Progenitor cell of endocrine pancreas (in vitro differentiated cells): Measurements from ENCODE around the gene NGRN. TPM values are rescaled to one million over a fixed set of nuclear protein-coding genes. Genes with fewer than 3 reads are reported as not detected.
"Not testable (repeated sequence)": the region's sequence is repeated elsewhere in the genome, so short reads cannot be mapped to it uniquely, and the experiment has no call there.

Experiments used
- DNase-seq: peaks from one replicate; pipeline ENCODE4 v3.0.0; 2021; ENCODE audit warnings: low spot score; ENCODE audit not compliant: unreplicated experiment
- H3K27ac Mint-ChIP-seq: 2 replicates; pipeline ENCODE4 v1.8.0; 2021; ENCODE audit warnings: mild to moderate bottlenecking, moderate library complexity, mixed read lengths
- H3K27me3 Mint-ChIP-seq: 2 replicates; pipeline ENCODE4 v1.8.0; 2021; ENCODE audit warnings: mixed read lengths
- H3K36me3 Mint-ChIP-seq: 2 replicates; pipeline ENCODE4 v1.8.0; 2022; ENCODE audit warnings: mixed read lengths; ENCODE audit not compliant: insufficient read depth
- H3K4me1 Mint-ChIP-seq: 2 replicates; pipeline ENCODE4 v1.8.0; 2021; ENCODE audit warnings: low read depth, mixed read lengths
- H3K4me3 Mint-ChIP-seq: 2 replicates; pipeline ENCODE4 v1.8.0; 2021; ENCODE audit warnings: low read depth, mild to moderate bottlenecking, moderate library complexity, mixed read lengths
- H3K9me3 Mint-ChIP-seq: 2 replicates; pipeline ENCODE4 v1.8.0; 2021; ENCODE audit warnings: low read depth, mixed read lengths
- total RNA-seq: library from RNA; stranded (reverse); gene quantifications from 2 replicates; pipeline ENCODE4 v1.2.1, GENCODE V29; 2021
- TF ChIP-seq, protein P1 (sequence below): fragments of 200-600 bp; sonication (generic); IDR thresholded peaks from one replicate; pipeline ENCODE4 v1.5.0; 2021; ENCODE audit warnings: antibody characterized with exemption, mild to moderate bottlenecking; ENCODE audit not compliant: unreplicated experiment

Gene NGRN
- total RNA-seq, 1 donor from 2014 or later, result 121 TPM

GRCh38 chr15:90266061-90266431 lies 574 bp downstream of the NGRN start:
- Mint-ChIP-seq H3K27ac (peak overlapping the region; percentile 98), H3K4me3 (peak overlapping the region; percentile 96), H3K36me3 (peaks cover 12% of the 10 kb centered on the region), H3K4me1 (peaks cover 30% of the 10 kb centered on the region), H3K9me3 (no peaks in the 10 kb centered on the region), H3K27me3 (no peaks in the 10 kb centered on the region)
- no peak for DNase-seq
- TF ChIP-seq, protein P1, sequence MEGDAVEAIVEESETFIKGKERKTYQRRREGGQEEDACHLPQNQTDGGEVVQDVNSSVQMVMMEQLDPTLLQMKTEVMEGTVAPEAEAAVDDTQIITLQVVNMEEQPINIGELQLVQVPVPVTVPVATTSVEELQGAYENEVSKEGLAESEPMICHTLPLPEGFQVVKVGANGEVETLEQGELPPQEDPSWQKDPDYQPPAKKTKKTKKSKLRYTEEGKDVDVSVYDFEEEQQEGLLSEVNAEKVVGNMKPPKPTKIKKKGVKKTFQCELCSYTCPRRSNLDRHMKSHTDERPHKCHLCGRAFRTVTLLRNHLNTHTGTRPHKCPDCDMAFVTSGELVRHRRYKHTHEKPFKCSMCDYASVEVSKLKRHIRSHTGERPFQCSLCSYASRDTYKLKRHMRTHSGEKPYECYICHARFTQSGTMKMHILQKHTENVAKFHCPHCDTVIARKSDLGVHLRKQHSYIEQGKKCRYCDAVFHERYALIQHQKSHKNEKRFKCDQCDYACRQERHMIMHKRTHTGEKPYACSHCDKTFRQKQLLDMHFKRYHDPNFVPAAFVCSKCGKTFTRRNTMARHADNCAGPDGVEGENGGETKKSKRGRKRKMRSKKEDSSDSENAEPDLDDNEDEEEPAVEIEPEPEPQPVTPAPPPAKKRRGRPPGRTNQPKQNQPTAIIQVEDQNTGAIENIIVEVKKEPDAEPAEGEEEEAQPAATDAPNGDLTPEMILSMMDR, result no peak

- H3K4me3 Mint-ChIP-seq, result peak overlapping the region; percentile 96
- no peaks in the 10 kb centered on the region for H3K9me3 Mint-ChIP-seq
- no peak for DNase-seq
- H3K27me3 Mint-ChIP-seq, result no peaks in the 10 kb centered on the region
- peak overlapping the region; percentile 98 for H3K27ac Mint-ChIP-seq
- peaks cover 12% of the 10 kb centered on the region for H3K36me3 Mint-ChIP-seq
- TF ChIP-seq, protein P1, result no peak
- H3K4me1 Mint-ChIP-seq, result peaks cover 30% of the 10 kb centered on the region
Observed at GRCh38 chr15:90266485-90266884, 1.0 kb downstream of the NGRN start.

- Mint-ChIP-seq H3K4me3 (peak overlapping the region; percentile 67), H3K9me3 (no peaks in the 10 kb centered on the region), H3K27me3 (no peaks in the 10 kb centered on the region), H3K36me3 (peaks cover 17% of the 10 kb centered on the region), H3K4me1 (peaks cover 30% of the 10 kb centered on the region), H3K27ac (peak overlapping the region; percentile 90)
- DNase-seq, result no peak
- TF ChIP-seq, protein P1, result no peak
Observed at GRCh38 chr15:90268415-90268814, 2.9 kb downstream of the NGRN start.

DNA sequence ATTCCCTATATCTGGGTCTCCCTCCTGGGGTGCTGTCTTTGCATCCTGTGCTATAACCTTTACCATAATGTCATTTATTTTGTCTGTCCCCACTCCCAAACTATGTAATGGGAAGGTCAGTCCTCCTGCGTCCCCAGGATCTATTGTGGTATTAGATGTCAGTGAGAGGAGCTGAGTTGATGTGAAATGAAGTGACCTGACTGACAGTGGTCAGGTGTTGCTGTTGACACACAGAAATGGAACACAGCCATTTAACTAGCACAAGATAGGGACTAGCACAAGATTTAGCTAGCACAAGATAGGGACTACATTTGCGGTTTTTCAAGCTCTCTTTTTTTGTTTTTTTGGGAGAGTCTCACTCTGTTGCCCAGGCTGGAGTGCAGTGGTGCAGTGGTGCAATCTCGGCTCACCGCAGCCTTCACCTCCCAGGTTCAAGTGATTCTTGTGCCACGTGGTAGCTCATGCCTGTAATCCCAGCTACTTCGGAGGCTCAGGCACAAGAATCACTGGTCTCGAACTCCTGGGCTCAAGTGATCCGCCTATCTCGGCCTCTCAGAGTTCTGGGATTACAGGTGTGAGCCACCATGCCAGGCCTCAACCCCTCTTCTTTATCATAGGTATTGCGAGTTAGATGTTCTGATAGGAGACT lies 5.2 kb downstream of the NGRN start:
- TF ChIP-seq, protein P1, result no peak
- Mint-ChIP-seq H3K4me3 (no peak overlapping the region), H3K27me3 (no peaks in the 10 kb centered on the region), H3K36me3 (peaks cover 27% of the 10 kb centered on the region), H3K4me1 (peaks cover 26% of the 10 kb centered on the region), H3K27ac (peak overlapping the region; percentile 88), H3K9me3 (peaks cover 5% of the 10 kb centered on the region)
- DNase-seq, result no peak

- no peaks in the 10 kb centered on the region for H3K27me3 Mint-ChIP-seq
- peaks cover 21% of the 10 kb centered on the region for H3K4me1 Mint-ChIP-seq
- DNase-seq, result no peak
- TF ChIP-seq, protein P1, result no peak
- H3K36me3 Mint-ChIP-seq, result peaks cover 33% of the 10 kb centered on the region
- H3K4me3 Mint-ChIP-seq, result no peak overlapping the region
- H3K9me3 Mint-ChIP-seq, result peaks cover 5% of the 10 kb centered on the region
- peak overlapping the region; percentile 46 for H3K27ac Mint-ChIP-seq
Observed at GRCh38 chr15:90271459-90272166, 6.1 kb downstream of the NGRN start.

- DNase-seq, H3K27me3 Mint-ChIP-seq, H3K27ac Mint-ChIP-seq, H3K4me3 Mint-ChIP-seq, H3K9me3 Mint-ChIP-seq: not testable (repeated sequence)
- Mint-ChIP-seq H3K4me1 (peaks cover 23% of the 10 kb centered on the region), H3K36me3 (peaks cover 16% of the 10 kb centered on the region)
Observed at GRCh38 chr15:90278467-90278866, 13.0 kb downstream of the NGRN start.

GRCh38 chr15:90280743-90281142 lies 15.3 kb downstream of the NGRN start:
- not testable (repeated sequence) for H3K27ac Mint-ChIP-seq, DNase-seq, H3K36me3 Mint-ChIP-seq, H3K4me3 Mint-ChIP-seq, H3K9me3 Mint-ChIP-seq, H3K27me3 Mint-ChIP-seq
- H3K4me1 Mint-ChIP-seq, result peaks cover 23% of the 10 kb centered on the region

GRCh38 chr15:90281637-90282036 lies 16.2 kb downstream of the NGRN start:
- H3K4me3 Mint-ChIP-seq, DNase-seq, H3K9me3 Mint-ChIP-seq, H3K36me3 Mint-ChIP-seq, H3K27me3 Mint-ChIP-seq: not testable (repeated sequence)
- H3K4me1 Mint-ChIP-seq, result peaks cover 23% of the 10 kb centered on the region
- H3K27ac Mint-ChIP-seq, result peak overlapping the region; percentile 64
